ENCODE measurements around the gene FEM1C.

Gene FEM1C

DNA sequence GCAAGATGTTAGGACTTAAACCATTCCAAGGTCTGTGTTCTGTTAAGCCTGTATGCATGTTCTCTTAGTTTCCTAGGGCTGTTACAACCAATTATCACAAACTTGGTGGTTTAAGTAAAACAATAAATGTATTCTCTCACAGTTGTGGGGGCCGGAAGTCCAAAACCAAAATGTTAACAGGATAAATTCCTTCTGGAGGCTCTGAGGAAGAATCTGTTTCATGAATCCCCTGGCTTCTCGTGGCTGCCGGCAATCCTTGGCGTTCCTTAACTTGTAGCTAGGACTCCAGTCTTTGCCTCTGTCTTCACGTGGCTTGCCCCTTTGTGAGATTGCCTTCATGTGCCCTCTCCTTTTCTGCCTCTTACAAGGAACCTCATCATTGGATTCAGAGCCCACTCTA is 30.4 kb downstream of the FEM1C start:
- Mint-ChIP-seq H3K27ac (no peak overlapping the region), H3K27me3 (peaks cover 1% of the 10 kb centered on the region), H3K36me3 (peaks cover 16% of the 10 kb centered on the region), H3K4me1 (ENCODE audit: low read depth) (no peaks in the 10 kb centered on the region), H3K9me3 (ENCODE audit: low read depth) (no peaks in the 10 kb centered on the region), H3K4me3 (no peak overlapping the region)

DNA sequence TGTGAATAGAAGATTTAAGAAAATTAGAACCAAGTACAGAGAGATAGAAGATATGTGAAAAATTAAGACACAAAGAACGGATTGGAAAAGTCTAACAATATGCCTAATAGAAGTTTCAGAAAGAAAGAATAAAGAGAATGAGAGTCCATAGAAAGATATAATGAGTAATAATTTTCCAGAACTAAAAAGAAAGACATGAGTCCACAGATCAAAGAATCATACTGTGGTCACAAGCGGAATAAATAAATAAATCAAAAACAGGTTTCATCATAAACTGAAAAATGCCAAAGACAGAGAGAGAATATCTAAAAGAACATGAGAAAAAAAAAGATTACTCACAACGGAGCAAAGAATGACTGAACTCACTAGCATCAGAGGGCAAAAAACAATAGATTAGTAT is 32.9 kb downstream of the FEM1C start:
- Mint-ChIP-seq H3K27me3 (peaks cover 2% of the 10 kb centered on the region), H3K36me3 (peaks cover 11% of the 10 kb centered on the region), H3K9me3 (ENCODE audit: low read depth) (no peaks in the 10 kb centered on the region), H3K4me3 (no peak overlapping the region), H3K27ac (no peak overlapping the region), H3K4me1 (ENCODE audit: low read depth) (no peaks in the 10 kb centered on the region)

- H3K9me3 Mint-ChIP-seq (ENCODE audit: low read depth): no peaks in the 10 kb centered on the region
- H3K36me3 Mint-ChIP-seq: peaks cover 10% of the 10 kb centered on the region
- H3K27ac Mint-ChIP-seq: no peak overlapping the region
- H3K4me1 Mint-ChIP-seq (ENCODE audit: low read depth): no peaks in the 10 kb centered on the region
- no peak overlapping the region for H3K4me3 Mint-ChIP-seq
- peaks cover 2% of the 10 kb centered on the region for H3K27me3 Mint-ChIP-seq
Measured at GRCh38 chr5:115510145-115510645, 34.4 kb downstream of the FEM1C start.

GRCh38 chr5:115509547-115509946 is 35.0 kb downstream of the FEM1C start:
- no peaks in the 10 kb centered on the region for H3K9me3 Mint-ChIP-seq (ENCODE audit: low read depth)
- peaks cover 2% of the 10 kb centered on the region for H3K27me3 Mint-ChIP-seq
- H3K36me3 Mint-ChIP-seq: peaks cover 10% of the 10 kb centered on the region
- H3K4me1 Mint-ChIP-seq (ENCODE audit: low read depth): no peaks in the 10 kb centered on the region
- H3K4me3 Mint-ChIP-seq: no peak overlapping the region
- H3K27ac Mint-ChIP-seq: no peak overlapping the region

GRCh38 chr5:115507681-115508080 is 36.9 kb downstream of the FEM1C start:
- Mint-ChIP-seq H3K27ac (no peak overlapping the region), H3K4me1 (ENCODE audit: low read depth) (no peaks in the 10 kb centered on the region), H3K9me3 (ENCODE audit: low read depth) (no peaks in the 10 kb centered on the region), H3K4me3 (no peak overlapping the region), H3K36me3 (peaks cover 3% of the 10 kb centered on the region), H3K27me3 (peaks cover 2% of the 10 kb centered on the region)

DNA sequence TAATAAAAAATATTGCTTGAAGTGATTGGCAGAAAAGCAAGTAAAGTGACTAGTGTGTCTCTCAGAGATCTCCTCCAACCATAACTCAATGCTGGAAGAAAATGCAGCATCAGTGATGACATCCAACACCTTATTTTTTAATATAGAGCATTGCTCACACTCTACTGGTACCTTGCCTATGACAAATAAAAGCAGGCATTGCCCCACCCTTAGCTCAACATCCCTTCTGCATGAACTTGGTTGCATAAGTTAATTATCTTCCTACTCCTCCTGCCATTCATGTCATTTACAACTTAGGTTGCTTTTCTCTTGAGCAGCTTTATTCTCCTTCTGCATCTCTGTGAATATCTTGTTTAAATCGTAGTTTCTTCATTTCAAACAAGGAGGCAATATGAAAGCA is 41.2 kb downstream of the FEM1C start:
- Mint-ChIP-seq H3K4me1 (ENCODE audit: low read depth) (no peaks in the 10 kb centered on the region), H3K9me3 (ENCODE audit: low read depth) (no peaks in the 10 kb centered on the region), H3K36me3 (no peaks in the 10 kb centered on the region), H3K27ac (no peak overlapping the region), H3K4me3 (no peak overlapping the region), H3K27me3 (peaks cover 2% of the 10 kb centered on the region)

GRCh38 chr5:115501464-115502210 is 42.9 kb downstream of the FEM1C start:
- Mint-ChIP-seq H3K9me3 (ENCODE audit: low read depth) (no peaks in the 10 kb centered on the region), H3K27ac (no peak overlapping the region), H3K4me1 (ENCODE audit: low read depth) (no peaks in the 10 kb centered on the region), H3K4me3 (no peak overlapping the region), H3K36me3 (no peaks in the 10 kb centered on the region), H3K27me3 (peaks cover 6% of the 10 kb centered on the region)

- H3K9me3 Mint-ChIP-seq (ENCODE audit: low read depth): no peaks in the 10 kb centered on the region
- no peaks in the 10 kb centered on the region for H3K4me1 Mint-ChIP-seq (ENCODE audit: low read depth)
- no peak overlapping the region for H3K27ac Mint-ChIP-seq
- no peak overlapping the region for H3K4me3 Mint-ChIP-seq
- H3K27me3 Mint-ChIP-seq: peaks cover 13% of the 10 kb centered on the region
- H3K36me3 Mint-ChIP-seq: no peaks in the 10 kb centered on the region
Measured at GRCh38 chr5:115500225-115500624, 44.4 kb downstream of the FEM1C start.

- no peaks in the 10 kb centered on the region for H3K36me3 Mint-ChIP-seq
- no peaks in the 10 kb centered on the region for H3K4me1 Mint-ChIP-seq (ENCODE audit: low read depth)
- no peak overlapping the region for H3K4me3 Mint-ChIP-seq
- no peaks in the 10 kb centered on the region for H3K9me3 Mint-ChIP-seq (ENCODE audit: low read depth)
- no peak overlapping the region for H3K27ac Mint-ChIP-seq
- H3K27me3 Mint-ChIP-seq: peaks cover 25% of the 10 kb centered on the region
Measured at GRCh38 chr5:115496936-115497576, 47.5 kb downstream of the FEM1C start.

GRCh38 chr5:115494570-115495289 is 49.8 kb downstream of the FEM1C start:
- Mint-ChIP-seq H3K27ac (no peak overlapping the region), H3K4me3 (no peak overlapping the region), H3K36me3 (no peaks in the 10 kb centered on the region), H3K9me3 (ENCODE audit: low read depth) (no peaks in the 10 kb centered on the region), H3K27me3 (peaks cover 25% of the 10 kb centered on the region), H3K4me1 (ENCODE audit: low read depth) (no peaks in the 10 kb centered on the region)

DNA sequence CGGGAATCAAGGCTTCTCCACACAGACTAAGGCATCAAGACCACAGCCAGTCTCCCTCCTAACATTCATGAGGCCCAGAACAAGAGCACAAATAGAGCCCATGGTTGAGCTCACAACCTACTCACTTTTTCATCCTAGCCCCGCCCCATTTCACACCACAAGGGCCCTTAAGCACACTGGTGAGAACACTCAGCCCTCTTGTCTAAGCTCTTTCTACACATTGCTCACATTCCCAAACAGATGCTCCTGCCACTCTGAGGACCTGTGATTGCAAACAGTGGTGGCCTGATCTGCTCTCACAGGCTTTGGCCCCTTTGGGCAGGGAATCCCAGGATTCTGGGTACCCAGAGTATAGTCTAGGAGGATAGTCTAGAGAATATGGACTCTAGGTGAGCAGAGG is 54.0 kb downstream of the FEM1C start:
- no peak overlapping the region for H3K4me3 Mint-ChIP-seq
- peaks cover 26% of the 10 kb centered on the region for H3K27me3 Mint-ChIP-seq
- H3K36me3 Mint-ChIP-seq: no peaks in the 10 kb centered on the region
- H3K9me3 Mint-ChIP-seq (ENCODE audit: low read depth): no peaks in the 10 kb centered on the region
- H3K4me1 Mint-ChIP-seq (ENCODE audit: low read depth): peaks cover 3% of the 10 kb centered on the region
- H3K27ac Mint-ChIP-seq: no peak overlapping the region

GRCh38 chr5:115489733-115490132 is 54.8 kb downstream of the FEM1C start:
- Mint-ChIP-seq H3K4me1 (ENCODE audit: low read depth) (peaks cover 3% of the 10 kb centered on the region), H3K36me3 (no peaks in the 10 kb centered on the region), H3K4me3 (no peak overlapping the region), H3K27ac (no peak overlapping the region), H3K27me3 (peaks cover 21% of the 10 kb centered on the region), H3K9me3 (ENCODE audit: low read depth) (no peaks in the 10 kb centered on the region)

GRCh38 chr5:115487756-115488155 is 56.8 kb downstream of the FEM1C start:
- no peaks in the 10 kb centered on the region for H3K9me3 Mint-ChIP-seq (ENCODE audit: low read depth)
- H3K36me3 Mint-ChIP-seq: no peaks in the 10 kb centered on the region
- peaks cover 10% of the 10 kb centered on the region for H3K27me3 Mint-ChIP-seq
- peaks cover 3% of the 10 kb centered on the region for H3K4me1 Mint-ChIP-seq (ENCODE audit: low read depth)
- H3K27ac Mint-ChIP-seq: peak overlapping the region; percentile 42
- H3K4me3 Mint-ChIP-seq: no peak overlapping the region

DNA sequence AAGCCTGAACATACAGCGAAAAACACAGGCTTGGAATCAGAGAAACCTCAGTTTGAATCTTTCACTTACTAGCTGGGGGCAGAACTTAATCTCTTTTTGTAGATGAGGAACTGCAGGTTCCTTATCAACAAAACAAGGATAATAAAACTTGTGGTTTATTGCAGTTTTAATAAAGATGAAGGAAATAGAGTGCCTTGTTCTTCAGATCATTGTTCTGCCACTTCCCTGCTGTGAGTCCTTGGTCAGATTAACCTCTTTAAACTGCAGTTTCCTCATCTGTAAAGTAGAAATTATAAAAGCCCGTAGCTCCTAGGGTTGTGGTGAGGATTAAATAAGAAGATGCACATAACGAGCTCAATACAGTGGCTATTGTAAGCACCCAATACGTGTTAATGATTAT is 57.4 kb downstream of the FEM1C start:
- Mint-ChIP-seq H3K27ac (no peak overlapping the region), H3K9me3 (ENCODE audit: low read depth) (no peaks in the 10 kb centered on the region), H3K4me3 (no peak overlapping the region), H3K27me3 (peaks cover 9% of the 10 kb centered on the region), H3K36me3 (no peaks in the 10 kb centered on the region), H3K4me1 (ENCODE audit: low read depth) (peaks cover 3% of the 10 kb centered on the region)

DNA sequence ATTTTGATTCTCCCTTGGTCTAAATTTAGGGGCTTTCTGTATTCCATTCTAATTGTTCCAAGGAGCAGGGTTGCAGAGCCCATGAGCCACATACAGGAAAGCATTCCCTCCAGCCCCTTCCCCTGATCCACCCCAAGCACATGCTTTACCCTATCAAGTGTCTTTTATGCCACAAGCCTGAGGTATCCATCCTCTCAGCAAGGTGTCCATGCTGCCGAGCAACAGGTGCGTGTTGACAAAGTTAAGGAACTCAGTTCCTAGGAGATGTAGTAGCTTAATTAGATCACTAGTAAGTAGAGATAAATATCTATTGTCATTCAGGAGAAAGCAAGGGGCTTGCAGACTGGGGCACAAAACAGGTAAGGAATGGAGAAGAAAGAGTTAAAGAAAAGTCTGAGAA is 57.8 kb downstream of the FEM1C start:
- H3K4me3 Mint-ChIP-seq: no peak overlapping the region
- peaks cover 9% of the 10 kb centered on the region for H3K27me3 Mint-ChIP-seq

More for the DNA sequence above, 57.8 kb downstream of the FEM1C start:
- Mint-ChIP-seq H3K36me3 (no peaks in the 10 kb centered on the region), H3K9me3 (ENCODE audit: low read depth) (no peaks in the 10 kb centered on the region), H3K4me1 (ENCODE audit: low read depth) (peaks cover 3% of the 10 kb centered on the region), H3K27ac (no peak overlapping the region)
